ENCODE results near the gene ACTR1B. TPM values are rescaled to one million over a fixed set of nuclear protein-coding genes. Genes with fewer than 3 reads are reported as not detected.

The ACTR1B gene
- total RNA-seq, 1 donor from 2014 or later, result 56.6 TPM

DNA sequence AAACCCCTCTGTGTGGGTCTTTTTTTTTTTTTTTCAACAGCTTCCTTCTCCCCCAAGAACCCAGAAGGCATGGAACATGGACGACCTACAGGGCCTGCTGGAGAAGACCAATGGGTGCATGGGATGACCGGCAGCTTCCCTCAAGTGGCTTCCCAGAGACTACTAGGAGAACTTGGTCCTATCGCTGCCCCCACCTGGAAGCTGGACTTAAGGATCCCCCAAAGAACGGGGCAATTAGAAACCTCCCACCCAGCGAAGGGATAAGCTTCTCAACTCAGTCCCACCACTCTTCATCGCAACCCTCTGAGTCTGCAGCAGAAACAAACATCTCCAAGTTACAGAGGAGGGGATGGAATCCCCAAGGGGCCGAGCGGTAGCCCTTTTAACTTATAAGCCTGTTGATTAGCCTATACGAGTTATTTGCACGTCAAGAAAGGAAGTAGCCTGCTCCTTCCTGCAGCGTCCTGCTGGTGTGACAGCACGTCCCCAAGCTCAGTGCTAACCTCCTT, 1.4 kb downstream of the ACTR1B start:
- peaks cover 7% of the 10 kb centered on the region for H3K36me3 Mint-ChIP-seq (ENCODE audit: unreplicated experiment)
- H3K27ac Mint-ChIP-seq (ENCODE audit: unreplicated experiment), result peak overlapping the region; percentile 93
- peak; percentile 76 for DNase-seq (ENCODE audit: extremely low spot score, unreplicated experiment)
- TF ChIP-seq, protein P1, sequence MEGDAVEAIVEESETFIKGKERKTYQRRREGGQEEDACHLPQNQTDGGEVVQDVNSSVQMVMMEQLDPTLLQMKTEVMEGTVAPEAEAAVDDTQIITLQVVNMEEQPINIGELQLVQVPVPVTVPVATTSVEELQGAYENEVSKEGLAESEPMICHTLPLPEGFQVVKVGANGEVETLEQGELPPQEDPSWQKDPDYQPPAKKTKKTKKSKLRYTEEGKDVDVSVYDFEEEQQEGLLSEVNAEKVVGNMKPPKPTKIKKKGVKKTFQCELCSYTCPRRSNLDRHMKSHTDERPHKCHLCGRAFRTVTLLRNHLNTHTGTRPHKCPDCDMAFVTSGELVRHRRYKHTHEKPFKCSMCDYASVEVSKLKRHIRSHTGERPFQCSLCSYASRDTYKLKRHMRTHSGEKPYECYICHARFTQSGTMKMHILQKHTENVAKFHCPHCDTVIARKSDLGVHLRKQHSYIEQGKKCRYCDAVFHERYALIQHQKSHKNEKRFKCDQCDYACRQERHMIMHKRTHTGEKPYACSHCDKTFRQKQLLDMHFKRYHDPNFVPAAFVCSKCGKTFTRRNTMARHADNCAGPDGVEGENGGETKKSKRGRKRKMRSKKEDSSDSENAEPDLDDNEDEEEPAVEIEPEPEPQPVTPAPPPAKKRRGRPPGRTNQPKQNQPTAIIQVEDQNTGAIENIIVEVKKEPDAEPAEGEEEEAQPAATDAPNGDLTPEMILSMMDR (IDR thresholded peaks at IDR 0.05), result no peak
- H3K4me3 Mint-ChIP-seq (ENCODE audit: unreplicated experiment), result peak overlapping the region; percentile 86
- peaks cover 33% of the 10 kb centered on the region for H3K4me1 Mint-ChIP-seq (ENCODE audit: unreplicated experiment)
- no peaks in the 10 kb centered on the region for H3K27me3 Mint-ChIP-seq (ENCODE audit: unreplicated experiment)
- no peaks in the 10 kb centered on the region for H3K9me3 Mint-ChIP-seq (ENCODE audit: unreplicated experiment)

DNA sequence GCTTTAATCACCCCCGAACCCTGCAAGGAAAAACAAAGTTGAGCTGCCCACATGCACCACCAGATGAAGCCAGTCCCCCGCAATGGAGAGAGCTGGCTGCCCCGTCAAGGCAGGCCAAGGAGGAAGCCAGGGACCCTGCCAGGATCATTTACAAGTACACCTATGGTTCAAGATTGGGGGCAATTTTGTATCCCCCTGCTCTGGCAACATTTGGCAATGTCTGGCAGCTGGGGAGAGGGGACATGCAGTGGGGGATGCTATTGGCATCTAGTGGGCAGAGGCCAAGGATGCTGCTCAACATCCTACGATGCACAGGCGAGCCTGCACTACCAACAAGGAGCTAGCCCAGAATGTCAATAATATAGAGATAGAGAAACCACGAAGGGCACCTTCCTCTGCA, 1.9 kb downstream of the ACTR1B start:
- peak overlapping the region; percentile 93 for H3K27ac Mint-ChIP-seq (ENCODE audit: unreplicated experiment)
- peaks cover 33% of the 10 kb centered on the region for H3K4me1 Mint-ChIP-seq (ENCODE audit: unreplicated experiment)
- H3K36me3 Mint-ChIP-seq (ENCODE audit: unreplicated experiment), result peaks cover 9% of the 10 kb centered on the region
- H3K9me3 Mint-ChIP-seq (ENCODE audit: unreplicated experiment), result no peaks in the 10 kb centered on the region
- DNase-seq (ENCODE audit: extremely low spot score, unreplicated experiment), result peak; percentile 68
- TF ChIP-seq, protein P1 (IDR thresholded peaks at IDR 0.05), result no peak
- H3K4me3 Mint-ChIP-seq (ENCODE audit: unreplicated experiment), result peak overlapping the region; percentile 86
- H3K27me3 Mint-ChIP-seq (ENCODE audit: unreplicated experiment), result no peaks in the 10 kb centered on the region

DNA sequence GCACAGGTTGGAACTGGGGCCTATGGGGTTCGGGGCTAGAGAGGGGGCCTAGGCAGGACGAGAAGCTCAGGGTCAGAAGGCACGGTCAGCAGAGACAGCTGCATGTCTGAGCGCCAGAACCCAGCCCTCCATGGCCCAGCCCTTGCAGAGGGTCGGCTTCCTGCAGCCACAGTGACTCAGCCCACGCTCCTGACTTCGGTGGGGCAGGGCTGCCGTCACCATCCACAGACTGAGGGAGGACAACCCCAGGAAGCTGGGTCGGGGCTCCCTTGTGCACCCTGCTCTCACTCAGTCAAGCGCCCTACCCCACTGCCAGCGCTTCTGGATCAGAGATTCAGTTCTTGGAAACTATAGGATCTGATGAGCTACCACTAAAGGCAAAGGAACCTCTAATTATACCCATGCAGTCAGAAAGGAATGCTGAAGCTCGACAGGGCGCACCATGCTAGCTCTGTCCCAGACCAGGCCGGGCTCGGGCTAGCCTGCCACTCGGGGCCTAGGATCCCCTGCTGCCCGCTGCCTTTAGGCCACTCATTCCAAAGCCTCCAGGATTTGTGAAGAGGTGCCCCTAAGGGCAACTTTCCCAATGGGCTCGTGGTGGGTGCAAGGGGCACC, 3.0 kb downstream of the ACTR1B start:
- peaks cover 33% of the 10 kb centered on the region for H3K4me1 Mint-ChIP-seq (ENCODE audit: unreplicated experiment)
- TF ChIP-seq, protein P1 (IDR thresholded peaks at IDR 0.05), result no peak
- DNase-seq (ENCODE audit: extremely low spot score, unreplicated experiment), result no peak
- H3K27ac Mint-ChIP-seq (ENCODE audit: unreplicated experiment), result peak overlapping the region; percentile 27
- no peaks in the 10 kb centered on the region for H3K9me3 Mint-ChIP-seq (ENCODE audit: unreplicated experiment)
- no peak overlapping the region for H3K4me3 Mint-ChIP-seq (ENCODE audit: unreplicated experiment)
- peaks cover 15% of the 10 kb centered on the region for H3K36me3 Mint-ChIP-seq (ENCODE audit: unreplicated experiment)
- no peaks in the 10 kb centered on the region for H3K27me3 Mint-ChIP-seq (ENCODE audit: unreplicated experiment)

DNA sequence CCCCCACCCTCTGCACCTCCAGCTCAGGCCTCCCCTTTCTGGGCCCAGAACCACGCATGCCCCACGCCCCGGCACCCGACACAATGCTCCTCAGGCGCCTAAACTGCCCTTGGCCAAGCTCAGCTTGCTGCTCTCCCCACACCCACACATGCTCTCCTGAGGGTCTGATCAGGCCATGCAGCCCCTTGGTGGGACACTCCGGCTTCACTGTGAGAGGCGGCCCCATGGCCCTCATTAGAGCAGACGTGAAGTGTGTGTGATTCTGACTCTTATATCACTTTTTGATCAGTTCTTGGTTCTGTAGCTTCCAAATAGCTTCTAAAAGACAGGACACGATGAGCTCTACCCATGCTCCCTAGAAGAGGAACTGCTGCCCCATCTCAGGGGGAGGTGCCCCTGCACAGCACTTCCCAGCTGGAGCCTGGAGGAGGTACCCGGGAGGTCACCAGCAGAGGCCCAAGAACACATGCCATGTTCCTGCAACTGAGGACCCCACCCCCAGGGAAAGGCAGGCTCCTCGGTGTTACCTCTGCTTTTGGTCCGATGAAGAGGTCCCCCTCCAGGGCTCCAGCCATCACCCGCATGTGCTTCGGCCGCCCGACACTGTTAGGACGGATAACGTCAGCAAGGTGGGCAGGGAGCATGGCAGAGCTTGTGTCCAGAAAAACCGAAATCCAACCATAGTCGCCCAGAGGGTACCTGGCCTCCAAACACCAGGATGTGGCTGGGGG, 3.6 kb downstream of the ACTR1B start:
- TF ChIP-seq, protein P1 (IDR thresholded peaks at IDR 0.05), result no peak
- Mint-ChIP-seq H3K27ac (ENCODE audit: unreplicated experiment) (no peak overlapping the region), H3K9me3 (ENCODE audit: unreplicated experiment) (peaks cover 1% of the 10 kb centered on the region), H3K4me3 (ENCODE audit: unreplicated experiment) (no peak overlapping the region), H3K27me3 (ENCODE audit: unreplicated experiment) (no peaks in the 10 kb centered on the region), H3K36me3 (ENCODE audit: unreplicated experiment) (peaks cover 18% of the 10 kb centered on the region), H3K4me1 (ENCODE audit: unreplicated experiment) (peaks cover 33% of the 10 kb centered on the region)
- no peak for DNase-seq (ENCODE audit: extremely low spot score, unreplicated experiment)
